Right lobe of liver (tissue), 6 donors: Measurements from ENCODE around the gene FEV. TPM values are rescaled to one million over a fixed set of nuclear protein-coding genes. Genes with fewer than 3 reads are reported as not detected.

Experiments
- ATAC-seq, 4 donors: fragments of 200-7000 bp; cut with Tn5 transposase; one replicate each; pipeline ENCODE4 v1.9.1; 2020; ENCODE audit warnings: mild to moderate bottlenecking in 4 of 4, moderate library complexity in 4 of 4
- DNase-seq, 3 donors: peaks; one replicate each; pipeline ENCODE4 v3.0.0-alpha.2; 2020
- H3K27ac ChIP-seq, 3 donors: fragments of 200-600 bp; one replicate each; pipeline ENCODE4 v1.8.0; 2022
- H3K27me3 ChIP-seq, 2 donors: fragments of 200-600 bp; one replicate each; pipeline ENCODE4 v1.8.0; 2022
- H3K36me3 ChIP-seq, 4 donors: fragments of 200-600 bp; sonication (generic) in 1 of 4; one replicate each; pipeline versions ENCODE4 v1.5.1 to v1.8.0; 2017 to 2022; ENCODE audit warnings: control low read depth in 1 of 4
- H3K4me1 ChIP-seq, 4 donors: fragments of 200-600 bp; sonication (generic) in 1 of 4; one replicate each; pipeline versions ENCODE4 v1.5.1 to v1.8.0; 2017 to 2022; ENCODE audit warnings: control low read depth in 1 of 4
- H3K4me3 ChIP-seq, 3 donors: fragments of 200-600 bp; one replicate each; pipeline ENCODE4 v1.8.0; 2022
- H3K9me3 ChIP-seq, 4 donors: fragments of 200-600 bp; sonication (generic) in 1 of 4; one replicate each; pipeline versions ENCODE4 v1.5.1 to v1.8.0; 2017 to 2022; ENCODE audit warnings: control low read depth in 1 of 4
- CTCF ChIP-seq, 4 donors: fragments of 200-600 bp in 3 of 4; fragments of 450-650 bp in 1 of 4; IDR thresholded peaks; one replicate each; pipeline versions ENCODE4 v1.5.1 to v1.8.0; 2016 to 2022; ENCODE audit warnings: antibody characterized with exemption in 4 of 4, mild to moderate bottlenecking in 2 of 4
- POLR2A ChIP-seq: fragments of 450-650 bp; IDR thresholded peaks from one replicate; pipeline ENCODE4 v1.6.1; 2017; ENCODE audit warnings: antibody characterized with exemption, mild to moderate bottlenecking
- WGBS: methylation state at CpG from one replicate; pipeline ENCODE4 v1.1.6; 2018; ENCODE audit warnings: low coverage, low lambda C conversion rate; ENCODE audit not compliant: insufficient coverage; ENCODE audit errors: missing lambda C conversion rate; 5-methylcytosine and 5-hydroxymethylcytosine counted together
- intact Hi-C, 2 donors: fragments of 100-400 bp; cut with DNase I; formaldehyde crosslinking; loops; one replicate each; pipeline versions ENCODE4 v1.11.2 to v1.14.1; 2022
- long read RNA-seq: library from polyadenylated mRNA; unstranded; transcript quantifications from one replicate; pipeline ENCODE4 v2.0.0, GENCODE V29; 2019
- total RNA-seq, 6 experiments: library from RNA; depleted of rRNA in 2 of 6; stranded (reverse); fragments of >200 nt in 2 of 6; fragmentation: NEBNext Ultra II Directional in 3 of 6; extraction: Animal tissue kit (Norgen Biotek cat#: 25700) in 3 of 6; gene quantifications; one replicate each; pipeline versions ENCODE4 v1.1.0 to v1.2.4, GENCODE V29; 2016 to 2023
- donor health status: DM: no; HTN: yes; CAD: no.
- donor health status: DM: no; HTN: no; CAD: no.
- donor health status: DM: no; HTN: no; CAD: no.
- donor health status: DM: no; HTN: yes; CAD: no.
- donor health status: DM: no; HTN: yes; CAD: no.

FEV gene
- total RNA-seq = not detected
- long read RNA-seq = 0 reads

GRCh38 chr2:218985021-218985324, at the start of gene FEV:
FEV (minus strand) TSS chr2:218985184; CDS start chr2:218985075, 109 bp downstream.
- H3K27ac ChIP-seq = no peak within 1 kb of the TSS
- peaks cover 0 to 20% (median 3%) of the 10 kb centered on the region in 4 donors for H3K4me1 ChIP-seq
- intact Hi-C loops = no loop called here
- no peaks in the 10 kb centered on the region for H3K9me3 ChIP-seq
- DNase-seq = no peak
- TF ChIP-seq POLR2A (no peak), CTCF (IDR thresholded peaks at IDR 0.05) (no peak)
- H3K36me3 ChIP-seq = no peaks in the 10 kb centered on the region
- WGBS = 1% methylated on average over 20 of the region's 32 CpGs
- H3K27me3 ChIP-seq = peaks cover 19 to 35% of the 10 kb centered on the region in 2 donors
- ATAC-seq = no peak
- no peak within 1 kb of the TSS for H3K4me3 ChIP-seq

GRCh38 chr2:219032051-219032745, 47.2 kb upstream of the FEV start:
- intact Hi-C loops = no loop called here
- Histone ChIP-seq H3K27me3 (no peaks in the 10 kb centered on the region), H3K9me3 (no peaks in the 10 kb centered on the region), H3K36me3 (no peaks in the 10 kb centered on the region), H3K4me3 (no peak overlapping the region), H3K27ac (no peak overlapping the region), H3K4me1 (no peaks in the 10 kb centered on the region)
- TF ChIP-seq POLR2A (no peak), CTCF (IDR thresholded peaks at IDR 0.05) (no peak)
- WGBS = 70% methylated on average over 11 of the region's 23 CpGs
- no peak for ATAC-seq
- no peak for DNase-seq

- WGBS = 83% methylated on average over 4 of the region's 21 CpGs
- DNase-seq (no peak), ATAC-seq (no peak)
- Histone ChIP-seq H3K4me3 (no peak overlapping the region), H3K36me3 (no peaks in the 10 kb centered on the region), H3K27me3 (no peaks in the 10 kb centered on the region), H3K27ac (no peak overlapping the region), H3K9me3 (no peaks in the 10 kb centered on the region), H3K4me1 (no peaks in the 10 kb centered on the region)
- no peak for TF ChIP-seq CTCF (IDR thresholded peaks at IDR 0.05)
- no peak for TF ChIP-seq POLR2A
- intact Hi-C loops = no loop called here
Measured at GRCh38 chr2:219031005-219031738, 46.2 kb upstream of the FEV start.

GRCh38 chr2:219030177-219030940, 45.4 kb upstream of the FEV start:
- Histone ChIP-seq H3K4me3 (no peak overlapping the region), H3K9me3 (no peaks in the 10 kb centered on the region), H3K4me1 (no peaks in the 10 kb centered on the region), H3K27ac (no peak overlapping the region), H3K27me3 (no peaks in the 10 kb centered on the region), H3K36me3 (no peaks in the 10 kb centered on the region)
- TF ChIP-seq POLR2A (no peak), CTCF (IDR thresholded peaks at IDR 0.05) (no peak)
- no peak for ATAC-seq
- 0% methylated on average over 1 of the region's 16 CpGs for WGBS
- no peak for DNase-seq
- intact Hi-C loops = no loop called here
